Measurements from ENCODE around the gene LNX2. TPM values are rescaled to one million over a fixed set of nuclear protein-coding genes. Genes with fewer than 3 reads are reported as not detected.

The LNX2 gene
- total RNA-seq, 2 experiments from 2014 or later: 4.5 to 4.6 TPM

- TF ChIP-seq, protein P1, sequence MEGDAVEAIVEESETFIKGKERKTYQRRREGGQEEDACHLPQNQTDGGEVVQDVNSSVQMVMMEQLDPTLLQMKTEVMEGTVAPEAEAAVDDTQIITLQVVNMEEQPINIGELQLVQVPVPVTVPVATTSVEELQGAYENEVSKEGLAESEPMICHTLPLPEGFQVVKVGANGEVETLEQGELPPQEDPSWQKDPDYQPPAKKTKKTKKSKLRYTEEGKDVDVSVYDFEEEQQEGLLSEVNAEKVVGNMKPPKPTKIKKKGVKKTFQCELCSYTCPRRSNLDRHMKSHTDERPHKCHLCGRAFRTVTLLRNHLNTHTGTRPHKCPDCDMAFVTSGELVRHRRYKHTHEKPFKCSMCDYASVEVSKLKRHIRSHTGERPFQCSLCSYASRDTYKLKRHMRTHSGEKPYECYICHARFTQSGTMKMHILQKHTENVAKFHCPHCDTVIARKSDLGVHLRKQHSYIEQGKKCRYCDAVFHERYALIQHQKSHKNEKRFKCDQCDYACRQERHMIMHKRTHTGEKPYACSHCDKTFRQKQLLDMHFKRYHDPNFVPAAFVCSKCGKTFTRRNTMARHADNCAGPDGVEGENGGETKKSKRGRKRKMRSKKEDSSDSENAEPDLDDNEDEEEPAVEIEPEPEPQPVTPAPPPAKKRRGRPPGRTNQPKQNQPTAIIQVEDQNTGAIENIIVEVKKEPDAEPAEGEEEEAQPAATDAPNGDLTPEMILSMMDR (IDR thresholded peaks at IDR 0.05): no peak
- Mint-ChIP-seq H3K27me3 (no peaks in the 10 kb centered on the region), H3K4me3 (no peak overlapping the region), H3K36me3 (ENCODE audit: low read depth) (peaks cover 3% of the 10 kb centered on the region), H3K9me3 (no peaks in the 10 kb centered on the region), H3K27ac (no peak overlapping the region), H3K4me1 (ENCODE audit: low read depth) (peaks cover 16% of the 10 kb centered on the region)
- DNase-seq (no peak), ATAC-seq (no peak)
- ChIA-PET CTCF (no interaction called here), POLR2A (no interaction called here)
- intact Hi-C loops (cut with micrococcal nuclease): no loop called here
Observed at GRCh38 chr13:27600711-27601110, 19.6 kb downstream of the LNX2 start.

DNA sequence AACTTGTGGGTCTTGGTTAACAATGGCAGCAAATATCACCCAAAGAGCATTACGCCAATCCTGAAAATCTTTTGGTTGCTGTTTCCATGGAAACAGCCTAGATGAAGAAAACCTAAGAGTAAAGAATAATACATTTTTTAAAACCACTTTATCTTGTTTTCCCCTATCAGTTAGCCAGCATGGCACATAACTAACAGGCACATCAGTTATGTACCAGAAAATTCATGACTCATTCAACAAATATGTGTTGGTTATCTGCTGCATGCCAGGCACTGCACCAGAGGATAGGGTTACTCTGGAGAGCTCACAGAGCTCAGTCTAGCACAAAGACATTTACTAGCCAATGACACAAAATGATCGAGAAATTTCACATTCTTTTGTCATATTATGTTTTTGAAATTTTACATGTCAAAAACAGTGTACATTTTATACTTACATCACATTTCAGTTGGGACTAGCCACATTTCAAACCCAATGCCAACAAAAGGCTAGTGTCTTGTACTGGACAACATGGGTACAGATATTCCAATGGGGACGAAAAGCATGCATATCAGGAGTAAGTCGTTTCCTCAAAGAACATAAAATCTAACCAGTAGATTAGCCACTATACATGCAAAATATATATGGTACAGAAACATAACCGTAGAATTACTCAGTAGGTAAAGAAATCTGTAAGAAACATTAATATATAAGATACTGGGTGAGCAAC lies 20.3 kb downstream of the LNX2 start:
- ChIA-PET CTCF (no interaction called here), POLR2A (no interaction called here)
- Mint-ChIP-seq H3K9me3 (no peaks in the 10 kb centered on the region), H3K27ac (no peak overlapping the region), H3K4me3 (no peak overlapping the region), H3K36me3 (ENCODE audit: low read depth) (peaks cover 3% of the 10 kb centered on the region), H3K27me3 (no peaks in the 10 kb centered on the region), H3K4me1 (ENCODE audit: low read depth) (peaks cover 13% of the 10 kb centered on the region)
- no peak for ATAC-seq
- intact Hi-C loops (cut with micrococcal nuclease): no loop called here
- TF ChIP-seq, protein P1 (IDR thresholded peaks at IDR 0.05): no peak
- no peak for DNase-seq

DNA sequence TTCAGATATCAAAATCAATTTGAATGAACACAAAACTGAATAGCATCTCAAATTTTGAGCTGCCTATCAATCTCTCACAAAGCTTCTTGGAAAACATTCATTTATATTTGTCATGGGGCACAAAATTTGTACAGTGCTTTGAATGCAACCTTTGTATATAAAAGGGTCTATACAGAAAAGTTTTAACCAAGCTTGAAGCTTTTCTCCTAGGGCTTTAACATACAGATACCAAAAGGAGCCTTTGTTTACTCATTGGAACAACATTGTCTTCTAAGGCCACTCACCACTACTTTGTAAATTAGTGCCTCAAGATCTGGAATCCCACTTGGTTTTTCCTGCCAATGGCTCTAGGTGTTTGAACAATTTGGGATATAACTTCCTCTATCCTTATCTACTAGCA lies 21.2 kb downstream of the LNX2 start:
- Mint-ChIP-seq H3K36me3 (ENCODE audit: low read depth) (peaks cover under 1% of the 10 kb centered on the region), H3K27me3 (no peaks in the 10 kb centered on the region), H3K27ac (no peak overlapping the region), H3K9me3 (no peaks in the 10 kb centered on the region), H3K4me3 (no peak overlapping the region), H3K4me1 (ENCODE audit: low read depth) (peaks cover 12% of the 10 kb centered on the region)
- no peak for ATAC-seq
- CTCF ChIA-PET: no interaction called here
- POLR2A ChIA-PET: interaction anchor here (2.4 kb wide), 1 partner anchor 21 kb away, joined by 9 read pairs; the partner anchor contains the start of gene LNX2
- TF ChIP-seq, protein P1 (IDR thresholded peaks at IDR 0.05): no peak
- intact Hi-C loops (cut with micrococcal nuclease): no loop called here
- no peak for DNase-seq

DNA sequence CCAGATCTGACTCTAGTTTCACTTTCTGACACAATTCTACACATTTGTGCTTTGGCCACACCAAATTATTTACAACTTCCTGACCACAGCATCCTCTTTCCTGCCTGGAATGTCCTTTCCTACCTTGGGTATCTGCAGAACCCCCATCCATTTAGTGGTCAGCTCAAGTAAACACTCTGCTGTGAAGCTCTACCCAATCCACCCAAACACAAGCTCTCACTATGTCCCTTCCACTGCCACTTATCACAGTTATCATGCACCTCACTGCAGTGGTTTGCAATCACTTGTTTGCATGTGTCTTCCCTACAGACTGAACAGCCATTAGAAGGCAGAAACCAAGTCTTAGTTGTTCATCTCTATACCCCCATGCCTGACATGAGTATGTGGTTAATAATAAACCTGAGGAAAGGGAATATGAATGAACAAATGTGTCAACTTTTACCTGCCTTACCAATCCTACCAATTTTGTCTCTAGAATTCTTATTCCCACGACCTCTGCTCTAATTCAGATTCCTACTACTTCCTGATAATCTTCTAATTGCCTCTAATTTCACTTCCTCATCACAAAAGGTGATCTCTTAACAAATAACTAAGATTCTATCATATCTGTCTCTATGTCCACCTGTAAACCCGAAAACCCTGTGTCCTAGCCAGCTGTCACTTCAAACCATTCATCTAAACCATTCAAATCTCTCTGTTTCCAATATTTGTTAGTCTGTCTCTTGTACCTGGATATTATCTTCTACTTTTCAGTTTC lies 25.1 kb downstream of the LNX2 start:
- Mint-ChIP-seq H3K36me3 (ENCODE audit: low read depth) (no peaks in the 10 kb centered on the region), H3K4me1 (ENCODE audit: low read depth) (peaks cover 4% of the 10 kb centered on the region), H3K27ac (no peak overlapping the region), H3K9me3 (no peaks in the 10 kb centered on the region), H3K27me3 (no peaks in the 10 kb centered on the region), H3K4me3 (no peak overlapping the region)
- POLR2A ChIA-PET: no interaction called here
- ATAC-seq (no peak), DNase-seq (no peak)
- intact Hi-C loops (cut with micrococcal nuclease): no loop called here
- CTCF ChIA-PET: no interaction called here
- TF ChIP-seq, protein P1 (IDR thresholded peaks at IDR 0.05): no peak

DNA sequence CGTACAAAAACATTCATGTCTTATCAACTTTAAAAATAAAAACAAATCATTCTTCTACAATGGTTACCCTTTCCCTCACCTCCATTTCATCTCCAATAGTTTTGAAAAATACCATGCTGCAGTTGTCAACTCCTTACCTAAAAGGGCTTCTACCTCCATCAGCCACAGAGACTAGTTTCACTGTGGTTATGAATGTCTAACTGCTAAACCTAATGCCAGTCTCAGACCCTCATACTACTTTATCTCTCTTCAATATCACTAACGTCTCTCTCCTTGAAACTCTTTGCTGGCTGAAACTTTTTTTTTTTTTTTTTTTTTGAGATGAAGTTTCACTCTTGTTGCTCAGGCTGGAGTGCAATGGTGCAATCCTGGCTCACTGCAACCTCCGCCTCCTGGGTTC lies 27.1 kb downstream of the LNX2 start:
- Mint-ChIP-seq H3K4me1 (ENCODE audit: low read depth) (no peaks in the 10 kb centered on the region), H3K9me3 (peaks cover 2% of the 10 kb centered on the region), H3K27me3 (no peaks in the 10 kb centered on the region), H3K27ac (no peak overlapping the region), H3K36me3 (ENCODE audit: low read depth) (no peaks in the 10 kb centered on the region), H3K4me3 (no peak overlapping the region)
- ChIA-PET POLR2A (no interaction called here), CTCF (no interaction called here)
- TF ChIP-seq, protein P1 (IDR thresholded peaks at IDR 0.05): no peak
- ATAC-seq: peak; percentile 84
- no peak for DNase-seq
- intact Hi-C loops (cut with micrococcal nuclease): no loop called here
